ENCODE data around the gene HDAC5. TPM values are rescaled to one million over a fixed set of nuclear protein-coding genes. Genes with fewer than 3 reads are reported as not detected.
A peak's percentile ranks its signal among the peaks of the same experiment; 100 is the strongest.
"Not testable (repeated sequence)": the region's sequence is repeated elsewhere in the genome, so short reads cannot be mapped to it uniquely, and the experiment has no call there.

The HDAC5 gene
- polyA plus RNA-seq, 6 donors from 2014 or later = 27.5 to 79.5 (median 41.2) TPM

- Mint-ChIP-seq H3K27ac (no peak overlapping the region), H3K36me3 (peaks cover 0 to 7% of the 10 kb centered on the region in 2 donors)
- no peak for DNase-seq
Measured at GRCh38 chr17:44059101-44059892, 64.1 kb downstream of the HDAC5 start.

GRCh38 chr17:44053125-44053872, 70.1 kb downstream of the HDAC5 start:
- peaks cover 5 to 8% of the 10 kb centered on the region in 2 donors for H3K36me3 Mint-ChIP-seq

More at GRCh38 chr17:44059101-44059892, 64.1 kb downstream of the HDAC5 start:
- H3K27me3 Mint-ChIP-seq = no peaks in the 10 kb centered on the region
- H3K4me3 Mint-ChIP-seq = no peak overlapping the region
- ATAC-seq (ENCODE audit: low read depth in 2 of 2) = no peak
- H3K9me3 Mint-ChIP-seq = no peaks in the 10 kb centered on the region
- peaks cover 11 to 34% (median 26%) of the 10 kb centered on the region in 3 donors for H3K4me1 Mint-ChIP-seq

GRCh38 chr17:44049294-44050060, 74.0 kb downstream of the HDAC5 start:
- Mint-ChIP-seq H3K9me3 (no peaks in the 10 kb centered on the region), H3K27me3 (no peaks in the 10 kb centered on the region), H3K4me1 (peaks cover 10 to 17% (median 11%) of the 10 kb centered on the region in 3 donors), H3K36me3 (peaks cover 8 to 9% of the 10 kb centered on the region in 2 donors), H3K27ac (peak overlapping the region in 2 of 6 donors; percentile 42 to 72), H3K4me3 (no peak overlapping the region)
- ATAC-seq (ENCODE audit: low read depth in 2 of 2) (no peak), DNase-seq (no peak)

More at GRCh38 chr17:44053125-44053872, 70.1 kb downstream of the HDAC5 start:
- Mint-ChIP-seq H3K4me1 (peaks cover 13 to 21% (median 14%) of the 10 kb centered on the region in 3 donors), H3K9me3 (no peaks in the 10 kb centered on the region), H3K27ac (peak overlapping the region in 3 of 6 donors; percentile 15 to 29 (median 27)), H3K27me3 (no peaks in the 10 kb centered on the region), H3K4me3 (no peak overlapping the region)
- ATAC-seq (ENCODE audit: low read depth in 2 of 2) = no peak
- DNase-seq = no peak

GRCh38 chr17:44046893-44047292, 76.5 kb downstream of the HDAC5 start:
- not testable (repeated sequence) for H3K9me3 Mint-ChIP-seq, H3K4me3 Mint-ChIP-seq, H3K4me1 Mint-ChIP-seq, DNase-seq, H3K36me3 Mint-ChIP-seq, H3K27me3 Mint-ChIP-seq
- ATAC-seq (ENCODE audit: low read depth in 2 of 2) = peak in 1 of 2 donors; percentile 43
- peak overlapping the region in 2 of 6 donors; percentile 81 to 90 for H3K27ac Mint-ChIP-seq

GRCh38 chr17:44045486-44045885, 78.0 kb downstream of the HDAC5 start:
- H3K27ac Mint-ChIP-seq = peak overlapping the region in 1 of 6 donors; percentile 15
- H3K9me3 Mint-ChIP-seq = no peaks in the 10 kb centered on the region
- ATAC-seq (ENCODE audit: low read depth in 2 of 2) = no peak
- no peak overlapping the region for H3K4me3 Mint-ChIP-seq
- DNase-seq = no peak
- H3K27me3 Mint-ChIP-seq = no peaks in the 10 kb centered on the region
- peaks cover 7 to 18% (median 9%) of the 10 kb centered on the region in 3 donors for H3K4me1 Mint-ChIP-seq
- peaks cover 0 to 4% of the 10 kb centered on the region in 2 donors for H3K36me3 Mint-ChIP-seq

- H3K27me3 Mint-ChIP-seq = no peaks in the 10 kb centered on the region
- peaks cover 9 to 18% (median 10%) of the 10 kb centered on the region in 3 donors for H3K4me1 Mint-ChIP-seq
- H3K36me3 Mint-ChIP-seq = peaks cover 0 to 4% of the 10 kb centered on the region in 2 donors
- ATAC-seq (ENCODE audit: low read depth in 2 of 2) (no peak), DNase-seq (no peak)
- H3K9me3 Mint-ChIP-seq = no peaks in the 10 kb centered on the region
- no peak overlapping the region for H3K4me3 Mint-ChIP-seq
- H3K27ac Mint-ChIP-seq = peak overlapping the region in 1 of 6 donors; percentile 79
Measured at GRCh38 chr17:44044071-44044470, 79.4 kb downstream of the HDAC5 start.

GRCh38 chr17:44043272-44043696, 80.2 kb downstream of the HDAC5 start:
- H3K4me3 Mint-ChIP-seq = peak overlapping the region in 1 of 8 donors; percentile 57
- no peaks in the 10 kb centered on the region for H3K27me3 Mint-ChIP-seq
- H3K36me3 Mint-ChIP-seq = peaks cover 0 to 4% of the 10 kb centered on the region in 2 donors
- DNase-seq = no peak
- H3K4me1 Mint-ChIP-seq = peaks cover 9 to 18% (median 10%) of the 10 kb centered on the region in 3 donors
- no peaks in the 10 kb centered on the region for H3K9me3 Mint-ChIP-seq
- ATAC-seq (ENCODE audit: low read depth in 2 of 2) = no peak
- H3K27ac Mint-ChIP-seq = peak overlapping the region in 2 of 6 donors; percentile 50 to 71

GRCh38 chr17:44039829-44040635, 83.4 kb downstream of the HDAC5 start:
- Mint-ChIP-seq H3K36me3 (peaks cover 0 to 5% of the 10 kb centered on the region in 2 donors), H3K4me3 (peak overlapping the region in 1 of 8 donors; percentile 40), H3K27ac (no peak overlapping the region), H3K27me3 (no peaks in the 10 kb centered on the region), H3K4me1 (peaks cover 9 to 18% (median 10%) of the 10 kb centered on the region in 3 donors), H3K9me3 (no peaks in the 10 kb centered on the region)
- no peak for ATAC-seq (ENCODE audit: low read depth in 2 of 2)
- no peak for DNase-seq

- DNase-seq (no peak), ATAC-seq (ENCODE audit: low read depth in 2 of 2) (no peak)
- no peak overlapping the region for H3K27ac Mint-ChIP-seq
- H3K9me3 Mint-ChIP-seq = no peaks in the 10 kb centered on the region
- H3K4me1 Mint-ChIP-seq = peaks cover 15 to 23% (median 16%) of the 10 kb centered on the region in 3 donors
- H3K27me3 Mint-ChIP-seq = no peaks in the 10 kb centered on the region
- peaks cover 5 to 7% of the 10 kb centered on the region in 2 donors for H3K36me3 Mint-ChIP-seq
- H3K4me3 Mint-ChIP-seq = no peak overlapping the region
Measured at GRCh38 chr17:44038604-44039011, 84.8 kb downstream of the HDAC5 start.

GRCh38 chr17:44037471-44037870, 86.0 kb downstream of the HDAC5 start:
- ATAC-seq (ENCODE audit: low read depth in 2 of 2) (no peak), DNase-seq (no peak)
- Mint-ChIP-seq H3K4me1 (peaks cover 15 to 21% (median 16%) of the 10 kb centered on the region in 3 donors), H3K27me3 (no peaks in the 10 kb centered on the region), H3K9me3 (no peaks in the 10 kb centered on the region), H3K36me3 (peaks cover 7 to 8% of the 10 kb centered on the region in 2 donors), H3K27ac (no peak overlapping the region), H3K4me3 (no peak overlapping the region)

- H3K36me3 Mint-ChIP-seq = peaks cover 7 to 15% of the 10 kb centered on the region in 2 donors
- ATAC-seq (ENCODE audit: low read depth in 2 of 2); H3K9me3 Mint-ChIP-seq; DNase-seq; H3K27me3 Mint-ChIP-seq; H3K27ac Mint-ChIP-seq; H3K4me3 Mint-ChIP-seq: not testable (repeated sequence)
- peaks cover 6 to 10% (median 9%) of the 10 kb centered on the region in 3 donors for H3K4me1 Mint-ChIP-seq
Measured at GRCh38 chr17:44034688-44035087, 88.8 kb downstream of the HDAC5 start.

GRCh38 chr17:44033861-44034408, 89.5 kb downstream of the HDAC5 start:
- Mint-ChIP-seq H3K4me1 (peaks cover 10 to 12% (median 11%) of the 10 kb centered on the region in 3 donors), H3K27me3 (no peaks in the 10 kb centered on the region), H3K4me3 (no peak overlapping the region), H3K36me3 (peaks cover 7 to 15% of the 10 kb centered on the region in 2 donors), H3K27ac (peak overlapping the region in 5 of 6 donors; percentile 36 to 84 (median 56)), H3K9me3 (no peaks in the 10 kb centered on the region)
- no peak for ATAC-seq (ENCODE audit: low read depth in 2 of 2)
- DNase-seq = no peak

Data from naive B cell (primary cell).